Activated naive CD4-positive, alpha-beta T cell treated with anti-CD3 and anti-CD28 coated beads, Interleukin-2, amount 50 U/mL, for 24 hours (primary cell): ENCODE measurements around the gene DHX15.
"Not testable (repeated sequence)": the region's sequence is repeated elsewhere in the genome, so short reads cannot be mapped to it uniquely, and the experiment has no call there.

ENCODE experiments used
- H3K27ac Mint-ChIP-seq: one replicate; pipeline ENCODE4 v1.8.0; 2021; ENCODE audit warnings: mild to moderate bottlenecking, mixed read lengths
- H3K27me3 Mint-ChIP-seq: one replicate; pipeline ENCODE4 v1.8.0; 2021; ENCODE audit warnings: mixed read lengths
- H3K36me3 Mint-ChIP-seq: one replicate; pipeline ENCODE4 v1.8.0; 2021; ENCODE audit warnings: mixed read lengths
- H3K4me1 Mint-ChIP-seq: one replicate; pipeline ENCODE4 v1.8.0; 2021; ENCODE audit warnings: mixed read lengths
- H3K4me3 Mint-ChIP-seq: one replicate; pipeline ENCODE4 v1.8.0; 2021; ENCODE audit warnings: mild to moderate bottlenecking, mixed read lengths
- H3K9me3 Mint-ChIP-seq: one replicate; pipeline ENCODE4 v1.8.0; 2021; ENCODE audit warnings: mixed read lengths

Gene DHX15

GRCh38 chr4:24533364-24533763 is 51.0 kb downstream of the DHX15 start:
- Mint-ChIP-seq H3K36me3 (peaks cover 22% of the 10 kb centered on the region), H3K9me3 (no peaks in the 10 kb centered on the region)

DNA sequence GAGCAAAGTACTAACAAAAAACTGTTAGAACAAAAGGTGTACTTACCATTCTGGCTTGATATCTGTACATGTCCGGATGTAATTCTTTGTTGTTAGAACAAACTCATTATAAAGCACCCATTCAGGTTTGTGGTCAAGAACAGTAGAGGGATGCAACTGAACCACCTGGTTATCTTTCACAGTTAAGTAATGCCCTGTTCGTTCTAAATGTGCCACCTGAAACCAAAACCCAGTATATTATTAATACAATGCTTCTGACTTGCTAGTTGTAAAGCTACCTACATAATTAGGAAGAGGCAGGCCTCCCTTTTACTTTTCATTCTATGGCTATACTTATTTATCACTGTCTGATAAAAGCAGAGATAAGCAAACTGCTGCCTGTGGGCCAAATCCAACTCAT is 54.8 kb downstream of the DHX15 start:
- H3K36me3 Mint-ChIP-seq = peaks cover 26% of the 10 kb centered on the region
- H3K27ac Mint-ChIP-seq = peak overlapping the region; percentile 51
- no peaks in the 10 kb centered on the region for H3K27me3 Mint-ChIP-seq
- H3K4me3 Mint-ChIP-seq = no peak overlapping the region
- H3K4me1 Mint-ChIP-seq = no peaks in the 10 kb centered on the region
- no peaks in the 10 kb centered on the region for H3K9me3 Mint-ChIP-seq

More at GRCh38 chr4:24533364-24533763, 51.0 kb downstream of the DHX15 start:
- peaks cover 11% of the 10 kb centered on the region for H3K4me1 Mint-ChIP-seq
- H3K4me3 Mint-ChIP-seq = no peak overlapping the region
- H3K27ac Mint-ChIP-seq = no peak overlapping the region
- H3K27me3 Mint-ChIP-seq = no peaks in the 10 kb centered on the region

GRCh38 chr4:24527371-24527770 is 57.0 kb downstream of the DHX15 start:
- Mint-ChIP-seq H3K27me3 (no peaks in the 10 kb centered on the region), H3K36me3 (peaks cover 32% of the 10 kb centered on the region), H3K4me1 (peaks cover 5% of the 10 kb centered on the region), H3K27ac (no peak overlapping the region), H3K9me3 (no peaks in the 10 kb centered on the region), H3K4me3 (no peak overlapping the region)

- no peaks in the 10 kb centered on the region for H3K27me3 Mint-ChIP-seq
- peak overlapping the region; percentile 53 for H3K27ac Mint-ChIP-seq
- peaks cover 26% of the 10 kb centered on the region for H3K36me3 Mint-ChIP-seq
Measured at GRCh38 chr4:24521544-24521943, 62.8 kb downstream of the DHX15 start.

GRCh38 chr4:24519649-24520048 is 64.7 kb downstream of the DHX15 start:
- Mint-ChIP-seq H3K9me3 (no peaks in the 10 kb centered on the region), H3K27ac (no peak overlapping the region), H3K36me3 (peaks cover 20% of the 10 kb centered on the region), H3K27me3 (no peaks in the 10 kb centered on the region), H3K4me1 (peaks cover 21% of the 10 kb centered on the region), H3K4me3 (no peak overlapping the region)

More at GRCh38 chr4:24521544-24521943, 62.8 kb downstream of the DHX15 start:
- Mint-ChIP-seq H3K4me1 (peaks cover 21% of the 10 kb centered on the region), H3K9me3 (no peaks in the 10 kb centered on the region), H3K4me3 (no peak overlapping the region)

DNA sequence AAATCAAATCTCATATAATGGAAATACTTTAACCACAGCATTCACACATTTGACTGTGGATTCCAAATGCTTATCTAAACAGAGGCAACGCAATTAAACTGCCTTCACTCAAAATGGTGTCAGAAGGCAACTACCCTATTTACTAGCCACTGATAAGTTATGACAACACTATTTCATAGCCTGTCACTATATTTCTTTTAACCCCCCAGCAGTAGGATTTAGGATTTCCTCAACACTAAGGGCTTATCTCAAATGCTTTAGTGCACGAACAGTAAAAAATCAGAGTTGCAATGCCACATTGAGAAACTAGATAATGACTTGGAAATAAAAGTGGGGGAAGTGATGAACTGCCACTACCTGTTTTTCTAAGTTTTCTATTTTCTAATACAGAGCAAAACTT is 66.7 kb downstream of the DHX15 start:
- H3K9me3 Mint-ChIP-seq = no peaks in the 10 kb centered on the region
- no peak overlapping the region for H3K27ac Mint-ChIP-seq
- peaks cover 14% of the 10 kb centered on the region for H3K36me3 Mint-ChIP-seq
- H3K4me3 Mint-ChIP-seq = no peak overlapping the region
- H3K27me3 Mint-ChIP-seq = no peaks in the 10 kb centered on the region
- peaks cover 19% of the 10 kb centered on the region for H3K4me1 Mint-ChIP-seq

DNA sequence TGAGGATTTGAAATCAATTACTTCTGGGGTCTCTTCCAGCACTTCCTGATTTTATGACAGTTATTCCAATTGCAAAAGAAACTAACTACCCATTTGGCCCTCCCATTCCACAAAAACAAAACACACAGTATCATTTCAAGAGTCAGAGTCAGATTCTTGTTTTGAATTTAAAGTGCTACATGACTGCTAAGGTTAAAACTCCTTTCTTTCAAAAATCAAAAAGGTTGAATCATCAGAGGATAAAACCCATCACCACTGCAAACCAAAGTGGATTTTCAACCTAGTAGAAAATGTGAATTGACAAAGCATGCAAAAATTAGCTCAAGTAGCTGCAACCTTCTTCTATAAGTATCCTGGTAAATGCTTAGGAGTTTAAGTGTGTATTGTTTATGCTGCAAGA is 67.4 kb downstream of the DHX15 start:
- H3K36me3 Mint-ChIP-seq = peaks cover 10% of the 10 kb centered on the region
- no peak overlapping the region for H3K27ac Mint-ChIP-seq
- no peaks in the 10 kb centered on the region for H3K9me3 Mint-ChIP-seq
- peaks cover 12% of the 10 kb centered on the region for H3K4me1 Mint-ChIP-seq
- no peaks in the 10 kb centered on the region for H3K27me3 Mint-ChIP-seq
- no peak overlapping the region for H3K4me3 Mint-ChIP-seq

DNA sequence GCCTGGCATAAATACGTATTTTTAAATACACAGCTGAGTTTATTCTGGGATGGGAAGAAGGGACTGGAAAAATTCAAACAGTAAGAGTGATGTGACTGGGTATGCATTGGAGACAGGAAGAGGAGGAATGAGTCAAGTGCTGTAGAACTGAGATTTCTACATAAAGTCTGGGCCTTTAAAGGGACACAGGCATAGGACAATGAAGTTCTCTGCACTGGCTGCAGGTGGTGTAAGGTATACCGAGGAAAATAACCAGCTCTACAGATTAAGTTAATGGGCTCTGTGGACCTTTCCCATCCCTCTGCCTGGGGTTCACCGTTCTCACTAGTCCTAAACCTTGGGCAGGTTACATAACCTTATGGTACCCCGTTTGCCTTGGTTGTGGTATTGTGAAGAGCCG is 68.7 kb downstream of the DHX15 start:
- Mint-ChIP-seq H3K4me3 (no peak overlapping the region), H3K27me3 (no peaks in the 10 kb centered on the region), H3K4me1 (peaks cover 5% of the 10 kb centered on the region), H3K9me3 (no peaks in the 10 kb centered on the region), H3K36me3 (peaks cover 5% of the 10 kb centered on the region), H3K27ac (peak overlapping the region; percentile 3)

- peaks cover 5% of the 10 kb centered on the region for H3K4me1 Mint-ChIP-seq
Measured at GRCh38 chr4:24514808-24515207, 69.5 kb downstream of the DHX15 start.

DNA sequence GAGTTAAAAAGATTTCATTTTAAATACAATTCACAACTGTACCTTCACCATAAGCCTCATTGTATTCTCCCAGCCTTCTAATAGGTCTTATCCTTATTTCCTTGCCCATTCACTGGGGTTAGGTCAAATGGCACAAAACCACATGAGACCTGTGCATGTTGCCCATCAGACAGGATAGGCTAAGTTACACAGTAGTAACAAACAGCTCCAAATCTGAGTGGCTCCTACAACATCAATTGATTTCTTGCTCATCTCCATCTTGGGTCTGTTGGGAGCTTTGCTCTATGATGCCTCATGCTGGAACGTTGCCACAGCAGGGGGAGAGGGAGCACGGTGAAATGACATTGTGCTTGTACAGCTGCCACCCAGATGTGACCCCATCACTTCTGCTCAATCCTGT is 70.6 kb downstream of the DHX15 start:
- Mint-ChIP-seq H3K36me3 (peaks cover 5% of the 10 kb centered on the region), H3K4me1 (peaks cover 5% of the 10 kb centered on the region), H3K4me3 (no peak overlapping the region), H3K27ac (no peak overlapping the region), H3K9me3 (no peaks in the 10 kb centered on the region), H3K27me3 (no peaks in the 10 kb centered on the region)

More at GRCh38 chr4:24514808-24515207, 69.5 kb downstream of the DHX15 start:
- Mint-ChIP-seq H3K4me3 (no peak overlapping the region), H3K27ac (peak overlapping the region; percentile 41), H3K9me3 (no peaks in the 10 kb centered on the region), H3K27me3 (no peaks in the 10 kb centered on the region), H3K36me3 (peaks cover 5% of the 10 kb centered on the region)

DNA sequence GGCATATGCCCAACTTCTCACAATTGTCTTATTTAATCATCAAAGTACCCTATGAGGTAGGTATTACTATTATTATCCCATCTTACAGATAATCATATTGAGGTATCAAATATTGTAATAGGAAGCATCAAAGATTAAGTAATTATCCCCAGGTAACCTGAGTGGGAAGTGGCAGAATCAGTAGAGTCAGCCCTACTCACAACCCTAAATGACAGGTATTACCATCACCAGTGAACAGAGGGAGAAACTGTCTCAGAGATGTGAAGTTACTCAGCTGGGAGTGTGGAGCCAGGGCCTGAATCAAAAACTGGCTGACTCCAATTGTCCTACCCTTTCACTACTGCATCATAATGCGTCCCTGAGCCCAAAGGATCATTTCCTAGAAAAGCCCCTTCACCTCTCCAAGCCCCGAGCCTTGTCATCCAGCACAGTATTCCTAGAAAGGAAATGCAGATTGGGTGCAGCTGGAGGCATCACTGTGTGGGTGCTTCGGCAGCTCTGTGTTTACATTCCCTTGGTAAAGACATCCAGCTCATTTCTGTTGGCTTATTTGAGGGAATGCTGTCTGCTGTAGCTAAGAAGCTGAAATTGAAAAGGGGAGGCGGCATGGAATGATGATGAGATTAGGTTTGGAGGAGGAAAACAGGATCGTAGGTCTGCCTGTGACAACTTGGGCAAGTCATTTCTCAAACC is 72.8 kb downstream of the DHX15 start:
- Mint-ChIP-seq H3K27me3 (no peaks in the 10 kb centered on the region), H3K9me3 (no peaks in the 10 kb centered on the region)

GRCh38 chr4:24510091-24510490 is 74.3 kb downstream of the DHX15 start:
- Mint-ChIP-seq H3K4me1 (no peaks in the 10 kb centered on the region), H3K27me3 (no peaks in the 10 kb centered on the region), H3K27ac (no peak overlapping the region), H3K4me3 (no peak overlapping the region), H3K9me3 (no peaks in the 10 kb centered on the region), H3K36me3 (no peaks in the 10 kb centered on the region)

More for the DNA sequence above, 72.8 kb downstream of the DHX15 start:
- Mint-ChIP-seq H3K4me3 (no peak overlapping the region), H3K36me3 (no peaks in the 10 kb centered on the region), H3K4me1 (no peaks in the 10 kb centered on the region), H3K27ac (no peak overlapping the region)

- Mint-ChIP-seq H3K36me3 (no peaks in the 10 kb centered on the region), H3K4me3 (no peak overlapping the region), H3K27ac (no peak overlapping the region), H3K4me1 (no peaks in the 10 kb centered on the region), H3K27me3 (no peaks in the 10 kb centered on the region), H3K9me3 (no peaks in the 10 kb centered on the region)
Measured at GRCh38 chr4:24508541-24508940, 75.8 kb downstream of the DHX15 start.

GRCh38 chr4:24507439-24507838 is 76.9 kb downstream of the DHX15 start:
- Mint-ChIP-seq H3K4me3 (no peak overlapping the region), H3K4me1 (no peaks in the 10 kb centered on the region), H3K36me3 (no peaks in the 10 kb centered on the region), H3K27me3 (no peaks in the 10 kb centered on the region), H3K27ac (no peak overlapping the region), H3K9me3 (no peaks in the 10 kb centered on the region)

- H3K36me3 Mint-ChIP-seq, H3K4me1 Mint-ChIP-seq, H3K27ac Mint-ChIP-seq, H3K4me3 Mint-ChIP-seq, H3K27me3 Mint-ChIP-seq, H3K9me3 Mint-ChIP-seq: not testable (repeated sequence)
Measured at GRCh38 chr4:24503090-24503489, 81.3 kb downstream of the DHX15 start.

DNA sequence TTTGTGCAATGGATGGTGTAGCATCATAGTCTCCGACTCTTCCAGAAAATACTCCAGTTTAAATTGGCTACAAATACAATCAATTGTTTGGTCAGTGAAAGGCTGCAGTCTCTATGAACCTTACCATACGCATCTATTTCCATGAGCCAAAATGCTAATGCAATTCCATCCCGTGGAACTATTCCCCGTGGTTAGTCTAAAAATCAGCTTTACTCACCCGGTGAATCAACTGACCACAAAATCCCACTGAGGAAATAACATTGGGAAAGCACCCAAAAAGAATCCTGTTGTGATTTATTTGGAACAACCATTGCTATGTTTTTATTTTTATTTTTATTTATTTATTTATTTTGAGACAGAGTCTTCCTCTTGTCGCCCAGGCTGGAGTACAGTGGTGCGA is 87.1 kb downstream of the DHX15 start:
- peaks cover 2% of the 10 kb centered on the region for H3K27me3 Mint-ChIP-seq
- H3K4me1 Mint-ChIP-seq = no peaks in the 10 kb centered on the region
- no peak overlapping the region for H3K27ac Mint-ChIP-seq
- no peak overlapping the region for H3K4me3 Mint-ChIP-seq
- no peaks in the 10 kb centered on the region for H3K9me3 Mint-ChIP-seq
- no peaks in the 10 kb centered on the region for H3K36me3 Mint-ChIP-seq

GRCh38 chr4:24496597-24496996 is 87.8 kb downstream of the DHX15 start:
- no peaks in the 10 kb centered on the region for H3K4me1 Mint-ChIP-seq
- no peaks in the 10 kb centered on the region for H3K9me3 Mint-ChIP-seq
- H3K27me3 Mint-ChIP-seq = peaks cover 2% of the 10 kb centered on the region
- no peak overlapping the region for H3K27ac Mint-ChIP-seq
- H3K4me3 Mint-ChIP-seq = no peak overlapping the region
- no peaks in the 10 kb centered on the region for H3K36me3 Mint-ChIP-seq
